Measurements from ENCODE around the gene TSPAN5. TPM values are rescaled to one million over a fixed set of nuclear protein-coding genes. Genes with fewer than 3 reads are reported as not detected.
"Not testable (repeated sequence)": the region's sequence is repeated elsewhere in the genome, so short reads cannot be mapped to it uniquely, and the experiment has no call there.

TSPAN5 gene
- total and polyA plus RNA-seq, 10 donors = 4.6 to 33.6 (median 22.9) TPM

GRCh38 chr4:98482503-98482846, 175.9 kb downstream of the TSPAN5 start:
- H3K27me3 ChIP-seq (replicated peaks in 1 of 7) = no peaks in the 10 kb centered on the region
- intact Hi-C loops (cut with DNase I; ENCODE audit: low total_unique reads) = no loop called here
- TF ChIP-seq CTCF (IDR thresholded peaks at IDR 0.05 in 8 of 11, conservative IDR thresholded peaks at IDR 0.05 in 3 of 11) = no peak
- TF ChIP-seq POLR2A (IDR thresholded peaks at IDR 0.05) = no peak
- TF ChIP-seq POLR2AphosphoS5 (IDR thresholded peaks at IDR 0.05) = no peak
- no peak overlapping the region for H3K4me3 ChIP-seq
- WGBS, 5 donors = 57 to 85% (median 67%) methylated on average over 3 of the region's 3 CpGs
- no peaks in the 10 kb centered on the region for H3K9me3 ChIP-seq
- peaks cover 0 to 11% (median 0%) of the 10 kb centered on the region in 6 donors for H3K36me3 ChIP-seq
- H3K27ac ChIP-seq = no peak overlapping the region
- H3K4me1 ChIP-seq = peaks cover 0 to 9% (median 6%) of the 10 kb centered on the region in 6 donors
- no peak for DNase-seq

DNA sequence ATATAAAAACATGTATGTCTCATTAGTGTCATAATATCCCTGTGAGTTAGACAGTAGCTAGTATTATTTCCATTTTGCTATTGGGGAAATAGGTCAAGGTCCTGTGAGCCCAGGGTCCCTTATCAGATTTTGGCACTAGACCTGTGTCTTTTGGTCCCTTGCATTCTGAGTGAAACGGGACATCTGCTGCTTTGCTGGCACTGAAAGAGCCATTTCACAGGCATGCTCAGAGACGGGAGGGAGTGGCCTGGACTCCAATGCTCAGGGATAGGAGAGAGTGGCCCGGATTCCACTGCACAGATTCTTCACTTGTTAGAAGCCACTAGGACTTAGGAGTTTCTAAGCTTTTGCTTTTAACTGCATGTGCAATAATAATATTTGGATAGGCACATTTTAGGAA, 177.2 kb downstream of the TSPAN5 start:
- DNase-seq = no peak
- Histone ChIP-seq H3K36me3 (peaks cover 0 to 21% (median 0%) of the 10 kb centered on the region in 6 donors), H3K27ac (no peak overlapping the region), H3K4me1 (peaks cover 0 to 9% (median 6%) of the 10 kb centered on the region in 6 donors), H3K27me3 (replicated peaks in 1 of 7) (no peaks in the 10 kb centered on the region), H3K4me3 (no peak overlapping the region), H3K9me3 (no peaks in the 10 kb centered on the region)
- intact Hi-C loops (cut with DNase I; ENCODE audit: low total_unique reads) = no loop called here
- WGBS, 5 donors = 60 to 74% (median 67%) methylated on average over 3 of the region's 3 CpGs
- no peak for TF ChIP-seq POLR2A (IDR thresholded peaks at IDR 0.05)
- TF ChIP-seq POLR2AphosphoS5 (IDR thresholded peaks at IDR 0.05) = no peak
- TF ChIP-seq CTCF (IDR thresholded peaks at IDR 0.05 in 8 of 11, conservative IDR thresholded peaks at IDR 0.05 in 3 of 11) = no peak

- Histone ChIP-seq H3K9me3 (no peaks in the 10 kb centered on the region), H3K36me3 (peaks cover 0 to 28% (median 0%) of the 10 kb centered on the region in 6 donors), H3K27me3 (replicated peaks in 1 of 7) (no peaks in the 10 kb centered on the region), H3K4me1 (peaks cover 0 to 9% (median 6%) of the 10 kb centered on the region in 6 donors), H3K27ac (no peak overlapping the region), H3K4me3 (no peak overlapping the region)
- DNase-seq = no peak
- TF ChIP-seq POLR2AphosphoS5 (IDR thresholded peaks at IDR 0.05) (no peak), CTCF (IDR thresholded peaks at IDR 0.05 in 8 of 11, conservative IDR thresholded peaks at IDR 0.05 in 3 of 11) (no peak), POLR2A (IDR thresholded peaks at IDR 0.05) (no peak)
- 82 to 92% (median 90%) methylated on average over 5 of the region's 5 CpGs for WGBS, 5 donors
- intact Hi-C loops (cut with DNase I; ENCODE audit: low total_unique reads) = no loop called here
Observed at GRCh38 chr4:98480535-98480934, 177.9 kb downstream of the TSPAN5 start.

GRCh38 chr4:98479590-98479989, 178.8 kb downstream of the TSPAN5 start:
- 51 to 75% (median 74%) methylated on average over 2 of the region's 2 CpGs for WGBS, 5 donors
- H3K4me3 ChIP-seq = not testable (repeated sequence)

DNA sequence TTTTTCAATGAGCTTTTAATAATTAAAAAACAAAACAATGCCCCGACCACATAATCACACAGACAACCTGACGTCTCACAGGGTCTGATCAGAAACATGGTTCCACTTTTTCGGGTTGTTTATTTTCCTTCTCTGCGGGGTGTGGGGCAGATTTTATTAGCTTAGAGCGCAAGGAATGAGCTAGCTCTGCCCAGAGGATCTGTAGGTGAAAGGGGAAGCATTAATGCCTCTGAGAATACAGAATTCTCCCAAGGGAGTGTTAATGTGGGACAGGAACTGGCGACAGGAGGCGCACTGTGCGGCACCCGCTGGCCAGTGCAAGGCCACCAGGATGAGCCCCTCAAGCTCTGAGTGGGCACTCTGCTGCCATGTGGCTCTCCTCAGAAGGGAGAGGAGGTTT, 181.5 kb downstream of the TSPAN5 start:
- Histone ChIP-seq H3K4me3 (no peak overlapping the region), H3K27me3 (replicated peaks in 1 of 7) (no peaks in the 10 kb centered on the region), H3K27ac (no peak overlapping the region), H3K36me3 (peaks cover 0 to 38% (median 0%) of the 10 kb centered on the region in 6 donors), H3K9me3 (no peaks in the 10 kb centered on the region), H3K4me1 (peaks cover 0 to 6% (median 0%) of the 10 kb centered on the region in 6 donors)
- TF ChIP-seq POLR2AphosphoS5 (IDR thresholded peaks at IDR 0.05) (no peak), CTCF (IDR thresholded peaks at IDR 0.05 in 8 of 11, conservative IDR thresholded peaks at IDR 0.05 in 3 of 11) (no peak), POLR2A (IDR thresholded peaks at IDR 0.05) (no peak)
- WGBS, 5 donors = 92 to 95% (median 94%) methylated on average over 9 of the region's 9 CpGs
- DNase-seq = no peak
- intact Hi-C loops (cut with DNase I; ENCODE audit: low total_unique reads) = no loop called here

More at GRCh38 chr4:98479590-98479989, 178.8 kb downstream of the TSPAN5 start:
- H3K27me3 ChIP-seq (replicated peaks in 1 of 7); H3K27ac ChIP-seq; H3K9me3 ChIP-seq; DNase-seq; H3K4me1 ChIP-seq; intact Hi-C loops (cut with DNase I; ENCODE audit: low total_unique reads): not testable (repeated sequence)
- peaks cover 0 to 33% (median 0%) of the 10 kb centered on the region in 6 donors for H3K36me3 ChIP-seq
